ENCODE measurements around the gene METAP1D.
A peak's percentile ranks its signal among the peaks of the same experiment; 100 is the strongest.

METAP1D gene

DNA sequence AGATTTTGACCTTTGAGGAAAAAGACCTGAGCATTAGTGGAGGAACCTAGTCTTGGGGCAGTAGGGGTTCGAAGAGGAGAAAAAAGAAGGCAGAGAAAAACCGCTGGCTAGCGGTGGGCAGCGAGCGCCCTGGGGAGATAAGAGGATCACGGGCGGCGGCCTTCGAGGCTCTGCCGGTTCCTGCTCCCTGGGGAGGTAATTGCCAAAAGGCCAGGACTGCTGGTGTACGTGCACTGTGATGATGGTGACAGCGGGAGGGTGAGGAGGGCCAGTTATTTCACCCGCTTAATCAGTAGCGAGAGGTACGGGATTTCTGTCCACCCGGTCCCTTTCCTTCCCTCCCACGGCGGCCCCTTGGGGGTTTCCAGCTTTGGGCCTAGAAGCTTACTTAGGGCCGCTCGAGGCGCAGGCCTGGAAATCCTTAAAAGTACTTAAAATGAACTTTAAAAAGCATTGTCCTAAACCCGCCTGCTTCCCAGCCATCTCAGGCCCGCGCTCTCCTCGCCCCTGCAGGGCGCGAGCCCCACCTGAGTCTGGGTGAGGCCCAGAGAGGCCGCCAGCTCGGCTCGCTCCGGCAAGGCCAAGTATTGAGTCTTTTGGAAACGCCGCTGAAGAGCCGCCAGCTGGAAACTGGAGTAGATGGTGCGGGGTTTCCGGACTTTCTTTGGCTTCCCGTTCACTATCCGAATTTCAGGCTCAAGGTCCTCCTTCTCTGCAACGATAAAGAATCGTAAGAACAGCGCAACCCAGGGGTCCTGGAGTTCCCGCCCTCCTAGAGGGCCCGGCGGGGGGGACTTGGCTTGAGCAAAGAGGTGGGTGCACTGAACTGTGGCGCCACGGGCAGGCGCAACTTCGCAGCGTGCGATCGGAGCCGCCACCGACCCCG, 101.4 kb downstream of the METAP1D start:
- no peak for TF ChIP-seq EGR1 (IDR thresholded peaks at IDR 0.05)
- TF ChIP-seq, protein P1, sequence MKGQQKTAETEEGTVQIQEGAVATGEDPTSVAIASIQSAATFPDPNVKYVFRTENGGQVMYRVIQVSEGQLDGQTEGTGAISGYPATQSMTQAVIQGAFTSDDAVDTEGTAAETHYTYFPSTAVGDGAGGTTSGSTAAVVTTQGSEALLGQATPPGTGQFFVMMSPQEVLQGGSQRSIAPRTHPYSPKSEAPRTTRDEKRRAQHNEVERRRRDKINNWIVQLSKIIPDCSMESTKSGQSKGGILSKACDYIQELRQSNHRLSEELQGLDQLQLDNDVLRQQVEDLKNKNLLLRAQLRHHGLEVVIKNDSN (IDR thresholded peaks at IDR 0.05) = no peak
- TF ChIP-seq TAF1 (IDR thresholded peaks at IDR 0.05; ENCODE audit: low read depth) = no peak
- TF ChIP-seq TCF12 (IDR thresholded peaks at IDR 0.05; ENCODE audit: low read depth) = no peak
- no peak for TF ChIP-seq RAD21 (IDR thresholded peaks at IDR 0.05; ENCODE audit: low read depth)

DNA sequence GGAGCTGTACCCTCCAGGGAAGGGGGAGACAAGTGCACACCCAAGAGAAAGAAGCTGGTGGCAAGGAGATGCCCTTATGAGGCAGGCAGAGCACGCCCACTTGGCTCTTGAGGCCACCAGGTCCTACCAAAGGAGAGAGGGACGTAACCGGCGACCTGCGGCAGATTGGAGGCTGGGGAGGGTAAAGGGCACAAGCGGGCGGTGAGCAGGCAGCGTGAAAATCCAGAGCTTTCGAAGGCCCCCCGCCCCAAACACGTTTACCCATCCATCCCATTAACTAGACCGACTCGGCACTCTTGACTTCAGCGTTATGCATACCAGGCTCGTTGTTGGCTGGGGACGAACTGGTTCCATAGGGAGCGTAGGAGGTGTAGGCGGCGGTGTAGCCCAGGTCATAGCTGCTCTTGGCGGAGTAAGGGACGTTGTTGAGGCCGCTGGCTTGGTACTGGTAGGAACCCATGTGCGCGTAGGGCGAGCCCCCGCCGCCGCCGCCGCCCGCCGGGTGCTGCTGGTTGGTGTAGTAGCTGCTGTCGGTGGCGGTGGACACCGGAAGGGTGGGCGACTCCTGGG, 102.2 kb downstream of the METAP1D start:
- TF ChIP-seq TEAD4 (IDR thresholded peaks at IDR 0.05) (peak; percentile 53; the same call in 1 of the 2 replicates), EP300 (IDR thresholded peaks at IDR 0.05; ENCODE audit: borderline replicate concordance) (no peak), TCF12 (IDR thresholded peaks at IDR 0.05; ENCODE audit: low read depth) (peak; percentile 28; the same call in 1 of the 2 replicates), EGR1 (IDR thresholded peaks at IDR 0.05) (peak; percentile 52; the same call in 1 of the 2 replicates)

DNA sequence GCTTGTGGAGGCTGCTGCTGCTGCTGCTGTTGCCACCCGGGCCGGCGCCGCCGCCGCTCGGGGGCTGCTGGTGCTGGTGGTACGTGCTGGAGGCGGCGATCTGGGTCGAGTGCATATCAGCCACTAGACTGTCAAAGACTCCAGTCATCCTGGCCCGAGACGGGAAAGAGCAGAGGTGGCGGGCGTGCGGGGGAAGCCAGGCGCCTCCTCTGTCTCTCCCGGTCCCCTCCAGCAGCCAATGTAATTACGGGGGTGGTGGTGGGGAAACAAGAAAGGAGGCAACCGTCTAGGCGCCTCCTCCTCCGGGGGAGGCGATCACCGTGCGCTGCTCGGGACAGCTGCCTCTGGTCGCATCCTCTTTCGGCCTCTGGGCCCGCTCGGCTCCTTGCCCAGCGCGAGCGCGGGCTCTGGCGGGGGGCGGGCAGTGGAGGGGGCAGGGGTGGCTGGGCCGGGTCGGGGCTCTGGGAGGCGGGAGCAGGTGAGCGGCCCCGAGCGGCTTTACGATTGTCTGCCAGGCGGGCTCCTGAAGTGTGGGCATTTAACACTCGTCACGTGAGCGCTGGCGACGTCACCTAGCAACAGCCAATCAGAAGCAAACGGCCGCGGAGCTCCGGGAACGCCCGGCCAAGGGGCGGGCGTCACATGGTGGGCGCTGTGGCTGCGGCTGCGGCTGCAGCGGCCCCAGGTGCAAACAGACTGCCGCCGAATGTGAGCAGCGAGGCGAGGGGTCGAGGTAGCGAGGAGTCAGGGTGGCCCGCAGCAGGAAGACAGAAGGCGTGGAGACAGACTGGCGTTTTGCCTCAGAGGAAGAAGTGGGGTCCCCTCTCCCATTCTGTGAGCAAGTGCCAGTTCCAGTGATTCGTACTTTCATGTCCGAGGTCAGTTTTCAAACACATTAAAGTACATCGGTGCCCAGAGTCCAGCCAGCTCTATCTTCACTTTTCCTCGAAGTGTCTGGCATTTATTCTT, 102.9 kb downstream of the METAP1D start, which contains the start of gene DLX2:
Gene DLX2 (minus strand): TSS at position 510 of the 969 bp plus-strand sequence. CDS start 362 bp downstream, at position 148.
- TF ChIP-seq EP300 (IDR thresholded peaks at IDR 0.05; ENCODE audit: borderline replicate concordance) (no peak), TCF12 (IDR thresholded peaks at IDR 0.05; ENCODE audit: low read depth) (no peak), CEBPB (IDR thresholded peaks at IDR 0.05) (no peak), YY1 (IDR thresholded peaks at IDR 0.05; ENCODE audit: low read depth) (no peak), RAD21 (IDR thresholded peaks at IDR 0.05; ENCODE audit: low read depth) (0 out of 2 replicates have a peak, but pooled peaks have one; percentile 3), NFIC (IDR thresholded peaks at IDR 0.05) (no peak), ZBTB7A (IDR thresholded peaks at IDR 0.05; ENCODE audit: low read depth) (peak; percentile 94), TAF1 (IDR thresholded peaks at IDR 0.05; ENCODE audit: low read depth) (peak; percentile 63), CREB1 (IDR thresholded peaks at IDR 0.05; ENCODE audit: low read depth) (peak; percentile 43; the same call in 1 of the 2 replicates), EGR1 (IDR thresholded peaks at IDR 0.05) (peak; percentile 68; the same call in 1 of the 2 replicates), TEAD4 (IDR thresholded peaks at IDR 0.05) (peak; percentile 26; the same call in 1 of the 2 replicates), FOXM1 (IDR thresholded peaks at IDR 0.05; ENCODE audit: borderline replicate concordance, low read depth) (no peak)
- TF ChIP-seq, protein P2, sequence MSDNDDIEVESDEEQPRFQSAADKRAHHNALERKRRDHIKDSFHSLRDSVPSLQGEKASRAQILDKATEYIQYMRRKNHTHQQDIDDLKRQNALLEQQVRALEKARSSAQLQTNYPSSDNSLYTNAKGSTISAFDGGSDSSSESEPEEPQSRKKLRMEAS (IDR thresholded peaks at IDR 0.05) = peak; percentile 91
- TF ChIP-seq, protein P3, sequence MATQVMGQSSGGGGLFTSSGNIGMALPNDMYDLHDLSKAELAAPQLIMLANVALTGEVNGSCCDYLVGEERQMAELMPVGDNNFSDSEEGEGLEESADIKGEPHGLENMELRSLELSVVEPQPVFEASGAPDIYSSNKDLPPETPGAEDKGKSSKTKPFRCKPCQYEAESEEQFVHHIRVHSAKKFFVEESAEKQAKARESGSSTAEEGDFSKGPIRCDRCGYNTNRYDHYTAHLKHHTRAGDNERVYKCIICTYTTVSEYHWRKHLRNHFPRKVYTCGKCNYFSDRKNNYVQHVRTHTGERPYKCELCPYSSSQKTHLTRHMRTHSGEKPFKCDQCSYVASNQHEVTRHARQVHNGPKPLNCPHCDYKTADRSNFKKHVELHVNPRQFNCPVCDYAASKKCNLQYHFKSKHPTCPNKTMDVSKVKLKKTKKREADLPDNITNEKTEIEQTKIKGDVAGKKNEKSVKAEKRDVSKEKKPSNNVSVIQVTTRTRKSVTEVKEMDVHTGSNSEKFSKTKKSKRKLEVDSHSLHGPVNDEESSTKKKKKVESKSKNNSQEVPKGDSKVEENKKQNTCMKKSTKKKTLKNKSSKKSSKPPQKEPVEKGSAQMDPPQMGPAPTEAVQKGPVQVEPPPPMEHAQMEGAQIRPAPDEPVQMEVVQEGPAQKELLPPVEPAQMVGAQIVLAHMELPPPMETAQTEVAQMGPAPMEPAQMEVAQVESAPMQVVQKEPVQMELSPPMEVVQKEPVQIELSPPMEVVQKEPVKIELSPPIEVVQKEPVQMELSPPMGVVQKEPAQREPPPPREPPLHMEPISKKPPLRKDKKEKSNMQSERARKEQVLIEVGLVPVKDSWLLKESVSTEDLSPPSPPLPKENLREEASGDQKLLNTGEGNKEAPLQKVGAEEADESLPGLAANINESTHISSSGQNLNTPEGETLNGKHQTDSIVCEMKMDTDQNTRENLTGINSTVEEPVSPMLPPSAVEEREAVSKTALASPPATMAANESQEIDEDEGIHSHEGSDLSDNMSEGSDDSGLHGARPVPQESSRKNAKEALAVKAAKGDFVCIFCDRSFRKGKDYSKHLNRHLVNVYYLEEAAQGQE (IDR thresholded peaks at IDR 0.05; ENCODE audit: low read depth) = no peak
- TF ChIP-seq, protein P1 (IDR thresholded peaks at IDR 0.05) = peak; percentile 98

DNA sequence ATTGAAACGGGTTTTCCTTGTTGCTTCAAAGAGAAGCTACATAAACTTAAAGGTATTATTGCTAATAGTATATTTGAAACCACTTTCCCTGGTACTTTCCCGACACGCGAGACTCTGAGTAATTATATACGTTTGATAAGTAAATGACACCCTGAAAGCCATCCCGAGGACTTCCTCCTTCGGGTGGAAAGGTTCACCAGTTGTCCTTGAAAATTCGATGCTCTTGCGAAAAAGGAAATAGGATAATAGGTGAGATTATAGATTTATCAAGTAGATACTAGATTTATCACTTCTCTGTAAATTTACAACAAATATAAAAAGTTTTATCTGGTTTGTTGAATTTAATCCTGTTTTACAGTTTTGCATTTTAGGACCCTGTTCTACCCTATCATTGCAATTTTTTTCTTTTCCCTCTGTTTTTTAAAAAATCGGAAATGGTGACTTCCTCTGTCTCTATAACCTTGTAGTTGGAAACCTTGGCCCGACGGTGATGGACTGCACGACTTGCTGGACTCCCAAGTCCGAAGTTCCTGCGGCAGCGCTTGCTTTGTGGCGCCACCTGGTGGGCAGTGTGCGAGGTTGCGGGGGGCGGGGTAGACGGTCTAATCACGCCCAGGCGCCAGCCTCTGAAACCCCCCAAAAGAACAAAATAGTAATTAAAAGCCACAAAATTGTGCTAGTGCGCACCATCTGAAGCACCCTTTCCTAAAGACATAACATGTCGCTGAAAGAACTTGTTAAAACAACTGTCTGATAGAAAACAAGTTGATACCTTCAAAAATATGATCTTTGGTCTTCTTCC, 103.9 kb downstream of the METAP1D start:
- TF ChIP-seq, protein P3 (IDR thresholded peaks at IDR 0.05; ENCODE audit: low read depth) = no peak
- TF ChIP-seq CREB1 (IDR thresholded peaks at IDR 0.05; ENCODE audit: low read depth) (no peak), TCF12 (IDR thresholded peaks at IDR 0.05; ENCODE audit: low read depth) (0 out of 2 replicates have a peak, but pooled peaks have one; percentile 22), FOXM1 (IDR thresholded peaks at IDR 0.05; ENCODE audit: borderline replicate concordance, low read depth) (0 out of 2 replicates have a peak, but pooled peaks have one; percentile 33), ZBTB7A (IDR thresholded peaks at IDR 0.05; ENCODE audit: low read depth) (peak; percentile 80; the same call in 1 of the 2 replicates), TEAD4 (IDR thresholded peaks at IDR 0.05) (no peak), YY1 (IDR thresholded peaks at IDR 0.05; ENCODE audit: low read depth) (no peak), TAF1 (IDR thresholded peaks at IDR 0.05; ENCODE audit: low read depth) (no peak), RAD21 (IDR thresholded peaks at IDR 0.05; ENCODE audit: low read depth) (peak; percentile 99), NFIC (IDR thresholded peaks at IDR 0.05) (peak; percentile 42; the same call in 1 of the 2 replicates), CEBPB (IDR thresholded peaks at IDR 0.05) (no peak), EGR1 (IDR thresholded peaks at IDR 0.05) (no peak)
- TF ChIP-seq, protein P1 (IDR thresholded peaks at IDR 0.05) = peak; percentile 27; the same call in 1 of the 2 replicates
- TF ChIP-seq, protein P2 (IDR thresholded peaks at IDR 0.05) = peak; percentile 50
